ENCODE data around the gene IQGAP2. TPM values are rescaled to one million over a fixed set of nuclear protein-coding genes. Genes with fewer than 3 reads are reported as not detected.

IQGAP2 gene
- total and polyA plus RNA-seq, 2 of the 8 experiments (the other 6 are each of a cell fraction or from before 2014, with no cell fraction given), result 19.7 to 66.0 TPM

DNA sequence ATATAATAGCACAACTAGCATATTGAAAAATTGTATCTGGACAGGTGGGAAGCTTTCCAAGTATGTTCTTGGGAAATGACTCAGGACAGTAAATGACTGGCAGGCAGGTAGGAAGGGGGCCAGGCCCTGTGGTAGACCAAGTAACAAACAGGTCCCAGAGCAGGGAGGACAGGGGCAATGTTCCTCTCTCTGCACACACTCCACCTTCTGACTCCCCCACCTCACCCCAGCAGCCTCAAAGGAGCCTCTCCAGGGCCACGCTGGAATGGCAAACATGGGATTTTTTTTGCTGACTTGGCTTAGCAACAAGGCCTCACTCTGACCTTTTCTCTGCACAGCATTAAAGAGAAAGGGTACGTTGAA lies 31.1 kb upstream of the IQGAP2 start:
- H3K27ac ChIP-seq (ENCODE audit: low read depth, low read length), result no peak overlapping the region
- H3K79me1 ChIP-seq (ENCODE audit: low read depth, low read length), result no peaks in the 10 kb centered on the region
- H2AFZ ChIP-seq (ENCODE audit: low read length), result peak overlapping the region; percentile 77
- no peaks in the 10 kb centered on the region for H3K79me2 ChIP-seq (ENCODE audit: control insufficient read depth in 1 of 2, insufficient read depth in 2 of 2, low read length in 2 of 2)
- peaks cover 0 to 4% (median 1%) of the 10 kb centered on the region in 4 experiments; a peak in 2 of 7 replicates for H3K4me1 ChIP-seq (replicated peaks in 1 of 4; ENCODE audit: control insufficient read depth in 3 of 4, insufficient read depth in 4 of 4, low read length in 3 of 4)
- WGBS, 2 experiments (ENCODE audit: extremely low coverage in 1 of 2, insufficient coverage in 1 of 2, insufficient read length in 1 of 2, insufficient replicate concordance in 2 of 2, low coverage in 1 of 2, low lambda C conversion rate in 2 of 2, missing lambda C conversion rate in 1 of 2), result 78% methylated on average over 2 of the region's 2 CpGs; no CpG with 5 or more reads in 1 of the 2 experiments
- no peak overlapping the region for H3K14ac ChIP-seq (ENCODE audit: insufficient read length)
- no peak overlapping the region for H4K5ac ChIP-seq (ENCODE audit: insufficient read length, low read depth, low read length)
- H2AK5ac ChIP-seq (ENCODE audit: low read depth, low read length), result 0 out of 2 replicates have a peak overlapping the region, but pooled peaks have one; percentile 53
- no peak overlapping the region for H4K8ac ChIP-seq (ENCODE audit: extremely low read depth, insufficient read depth, low read length)
- H3K18ac ChIP-seq (ENCODE audit: extremely low read depth, low read length), result no peak overlapping the region
- H3K4ac ChIP-seq (replicated peaks; ENCODE audit: insufficient read length, low read depth, low read length), result no peak overlapping the region
- no peak overlapping the region for H3K4me2 ChIP-seq (ENCODE audit: insufficient read depth in 1 of 2, low read depth in 2 of 2, low read length in 2 of 2)
- H4K20me1 ChIP-seq (replicated peaks in 1 of 2; ENCODE audit: control insufficient read depth in 1 of 2, insufficient read depth in 2 of 2, low read length in 2 of 2), result no peaks in the 10 kb centered on the region
- no peak for FAIRE-seq
- DNase-seq (ENCODE audit: low read depth in 1 of 2, low spot score in 2 of 2), result no peak
- ChIA-PET CTCF (ENCODE audit: partially characterized antibody) (interaction anchor here (0.6 kb wide), 1 partner anchor 41 kb away, joined by 4 read pairs; no protein-coding TSS in a partner anchor), POLR2A (ENCODE audit: partially characterized antibody) (no interaction called here)
- no peaks in the 10 kb centered on the region for H3K23me2 ChIP-seq (ENCODE audit: low read depth, low read length)
- H3K27me3 ChIP-seq (replicated peaks in 1 of 4; ENCODE audit: control insufficient read depth in 3 of 4, extremely low read depth in 1 of 4, insufficient read depth in 3 of 4, low read length in 3 of 4), result no peaks in the 10 kb centered on the region
- no peak overlapping the region for H2BK12ac ChIP-seq (ENCODE audit: low read depth, low read length)
- H3K9me3 ChIP-seq (ENCODE audit: insufficient read depth in 2 of 2, low read depth in 1 of 2, low read length in 1 of 2), result no peaks in the 10 kb centered on the region
- H2BK120ac ChIP-seq (replicated peaks; ENCODE audit: low read depth, low read length), result no peak overlapping the region
- H3K56ac ChIP-seq (replicated peaks; ENCODE audit: insufficient read length, low read depth, low read length), result no peak overlapping the region
- H2BK15ac ChIP-seq (ENCODE audit: low read length), result no peak overlapping the region; the same call in 1 of the 2 replicates
- H2BK5ac ChIP-seq (ENCODE audit: low read depth, low read length), result 0 out of 2 replicates have a peak overlapping the region, but pooled peaks have one; percentile 60
- no peak overlapping the region for H4K91ac ChIP-seq (replicated peaks; ENCODE audit: insufficient read length, low read length)
- peak overlapping the region; percentile 80; the same call in 1 of the 2 replicates for H2BK20ac ChIP-seq (ENCODE audit: low read length)
- no peak overlapping the region for H3K23ac ChIP-seq (ENCODE audit: insufficient read length)
- no peak overlapping the region for H3K9ac ChIP-seq (replicated peaks in 1 of 4; ENCODE audit: extremely low read depth in 1 of 4, low read depth in 3 of 4, low read length in 3 of 4)
- H3K36me3 ChIP-seq (ENCODE audit: control insufficient read depth in 2 of 4, insufficient read depth in 4 of 4, low read length in 3 of 4), result no peaks in the 10 kb centered on the region
- H3K4me3 ChIP-seq (ENCODE audit: extremely low read depth in 1 of 4, insufficient read depth in 2 of 4, low read depth in 3 of 4, low read length in 4 of 4), result no peak overlapping the region
- no peak for TF ChIP-seq SIN3A (conservative IDR thresholded peaks at IDR 0.05 in 1 of 2, IDR thresholded peaks at IDR 0.05 in 1 of 2; ENCODE audit: low read depth in 1 of 2, low read length in 2 of 2)
- no peak for TF ChIP-seq EGR1 (IDR thresholded peaks at IDR 0.05; ENCODE audit: borderline replicate concordance, low read depth, low read length)
- no peak for TF ChIP-seq SRF (IDR thresholded peaks at IDR 0.05; ENCODE audit: low read depth, low read length)
- no peak for TF ChIP-seq ASH2L (IDR thresholded peaks at IDR 0.05; ENCODE audit: low read length)
- no peak for TF ChIP-seq TAF7 (optimal IDR thresholded peaks at IDR 0.05; ENCODE audit: borderline replicate concordance, low read depth, low read length)
- TF ChIP-seq SP4 (IDR thresholded peaks at IDR 0.05; ENCODE audit: low read length), result no peak
- no peak for TF ChIP-seq POU5F1 (IDR thresholded peaks at IDR 0.05; ENCODE audit: low read depth, low read length)
- no peak for TF ChIP-seq KDM1A (IDR thresholded peaks at IDR 0.05; ENCODE audit: borderline replicate concordance, low read length)
- TF ChIP-seq CREB1 (IDR thresholded peaks at IDR 0.05), result no peak
- no peak for TF ChIP-seq BCL11A (IDR thresholded peaks at IDR 0.05; ENCODE audit: low read depth in 2 of 2, low read length in 2 of 2)
- TF ChIP-seq RBBP5 (IDR thresholded peaks at IDR 0.05; ENCODE audit: borderline replicate concordance, low read depth, low read length), result no peak
- TF ChIP-seq EP300 (IDR thresholded peaks at IDR 0.05; ENCODE audit: borderline replicate concordance in 1 of 2, low read depth in 2 of 2, low read length in 2 of 2), result no peak
- no peak for TF ChIP-seq BRCA1 (IDR thresholded peaks at IDR 0.05; ENCODE audit: low read depth, low read length)
- no peak for TF ChIP-seq POLR2AphosphoS5 (IDR thresholded peaks at IDR 0.05; ENCODE audit: low read depth, low read length)
- TF ChIP-seq JUND (IDR thresholded peaks at IDR 0.05; ENCODE audit: low read length), result no peak
- no peak for TF ChIP-seq TEAD4 (IDR thresholded peaks at IDR 0.05; ENCODE audit: low read depth, low read length)

Data from H1 (cell line).